SK-N-SH (cell line): ENCODE results near the gene NRDC. TPM values are rescaled to one million over a fixed set of nuclear protein-coding genes. Genes with fewer than 3 reads are reported as not detected.
A peak's percentile ranks its signal among the peaks of the same experiment; 100 is the strongest.

Source experiments
- CTCF ChIA-PET: fragments of 300-600, 350-600 bp; formaldehyde crosslinking; extraction: SDS; loops from one replicate; lab custom pipeline; 2021; lab: Yijun Ruan, JAX
- POLR2A ChIA-PET: fragments of 350-600 bp; sonication (Branson Sonifier 250); formaldehyde crosslinking; extraction: SDS; loops from one replicate; lab custom pipeline; 2020; ENCODE audit warnings: antibody characterized with exemption, inconsistent platforms; lab: Yijun Ruan, JAX
- DNase-seq: peaks from one replicate; pipeline ENCODE4 v3.0.0; 2012
- H2AFZ ChIP-seq: fragments of 200-600 bp; sonication (generic); 2 replicates; pipeline ENCODE4 v1.8.1; 2016; ENCODE audit warnings: antibody characterized with exemption, mild to moderate bottlenecking, low read depth
- H3F3A ChIP-seq: fragments of 200-600 bp; sonication (generic); replicated peaks from 2 replicates; pipeline ENCODE3; 2016; ENCODE audit warnings: antibody characterized with exemption, mild to moderate bottlenecking; ENCODE audit not compliant: insufficient read depth
- H3K27ac ChIP-seq, 2 experiments: fragments of 200-500 bp in 1 of 2; fragments of 200-600 bp in 1 of 2; sonication (Bioruptor generic) in 1 of 2; sonication (generic), shearing (Covaris generic) in 1 of 2; 2 replicates each; pipeline versions ENCODE4 v1.5.1 to v1.6.1; 2014 to 2016; ENCODE audit warnings: low read depth in 2 of 2, inconsistent platforms in 1 of 2, low read length in 1 of 2, mild to moderate bottlenecking in 1 of 2, mixed read lengths in 1 of 2
- H3K27me3 ChIP-seq: fragments of 200-600 bp; sonication (generic), shearing (Covaris generic); 2 replicates; pipeline ENCODE4 v1.6.1; 2016; ENCODE audit warnings: mixed run types; ENCODE audit not compliant: insufficient read depth
- H3K36me3 ChIP-seq, 2 experiments: fragments of 200-500 bp in 1 of 2; fragments of 200-600 bp in 1 of 2; sonication (Bioruptor generic) in 1 of 2; sonication (generic) in 1 of 2; replicated peaks in 1 of 2; 2 replicates each; pipeline versions ENCODE3 to v1.5.1; 2014 to 2016; ENCODE audit warnings: low read length in 1 of 2, mild to moderate bottlenecking in 1 of 2; ENCODE audit not compliant: insufficient read depth in 2 of 2, control insufficient read depth in 1 of 2
- H3K4me1 ChIP-seq, 2 experiments: fragments of 200-500 bp in 1 of 2; fragments of 200-600 bp in 1 of 2; sonication (Bioruptor generic) in 1 of 2; sonication (generic), shearing (Covaris generic) in 1 of 2; 2 replicates each; pipeline versions ENCODE4 v1.5.1 to v1.6.1; 2014 to 2016; ENCODE audit warnings: low read depth in 1 of 2, low read length in 1 of 2, mixed run types in 1 of 2; ENCODE audit not compliant: insufficient read depth in 2 of 2, control insufficient read depth in 1 of 2
- H3K4me2 ChIP-seq: fragments of 200-600 bp; sonication (generic), shearing (Covaris generic); 2 replicates; pipeline ENCODE4 v1.6.1; 2017; ENCODE audit warnings: mixed run types
- H3K4me3 ChIP-seq, 2 experiments: fragments of 200-500 bp in 1 of 2; fragments of 200-600 bp in 1 of 2; sonication (Bioruptor generic) in 1 of 2; sonication (generic), shearing (Covaris generic) in 1 of 2; 2 replicates each; pipeline versions ENCODE4 v1.5.1 to v1.8.1; 2014 to 2016; ENCODE audit warnings: low read depth in 2 of 2, inconsistent platforms in 1 of 2, low read length in 1 of 2, mild to moderate bottlenecking in 1 of 2, mixed read lengths in 1 of 2, moderate library complexity in 1 of 2
- H3K79me2 ChIP-seq: fragments of 200-600 bp; sonication (generic); 2 replicates; pipeline ENCODE4 v1.8.1; 2017; ENCODE audit warnings: mild to moderate bottlenecking; ENCODE audit not compliant: insufficient read depth
- H3K9ac ChIP-seq: fragments of 200-600 bp; sonication (generic); 2 replicates; pipeline ENCODE4 v1.6.1; 2017; ENCODE audit warnings: mixed run types
- H3K9me2 ChIP-seq: fragments of 200-600 bp; sonication (generic); 2 replicates; pipeline ENCODE4 v1.6.1; 2017; ENCODE audit warnings: mixed run types
- H3K9me3 ChIP-seq: fragments of 200-600 bp; sonication (generic); 2 replicates; pipeline ENCODE4 v1.6.1; 2017; ENCODE audit warnings: mixed run types, mild to moderate bottlenecking, moderate library complexity
- H4K20me1 ChIP-seq: fragments of 200-600 bp; sonication (generic); 2 replicates; pipeline ENCODE4 v1.6.1; 2017; ENCODE audit warnings: mild to moderate bottlenecking, mixed run types; ENCODE audit not compliant: insufficient read depth
- EP300 ChIP-seq, 2 experiments: IDR thresholded peaks; 2 replicates each; pipeline versions ENCODE4 v1.4.0 to v1.6.1; 2012; ENCODE audit warnings: borderline replicate concordance in 1 of 2, low read depth in 1 of 2, low read length in 1 of 2
- EZH2phosphoT487 ChIP-seq: fragments of 200-600 bp; sonication (generic); IDR thresholded peaks from 2 replicates; pipeline ENCODE4 v1.6.1; 2017; ENCODE audit warnings: low read depth, mixed run types, mild to moderate bottlenecking, antibody characterized with exemption, moderate library complexity, borderline replicate concordance
- FOSL2 ChIP-seq: IDR thresholded peaks from 2 replicates; pipeline ENCODE4 v1.4.0; 2012; ENCODE audit warnings: low read depth, mild to moderate bottlenecking, moderate library complexity, borderline replicate concordance
- FOXJ3 ChIP-seq: sonication (generic); formaldehyde crosslinking; IDR thresholded peaks from 2 replicates; pipeline ENCODE4 v1.5.1; 2020; ENCODE audit warnings: mild to moderate bottlenecking, missing genetic modification reagents
- FOXM1 ChIP-seq: IDR thresholded peaks from 2 replicates; pipeline ENCODE4 v1.4.0; 2012; ENCODE audit warnings: low read depth, mild to moderate bottlenecking
- GABPA ChIP-seq: IDR thresholded peaks from 2 replicates; pipeline ENCODE4 v1.4.0; 2012; ENCODE audit warnings: low read depth, mild to moderate bottlenecking
- GATA2 ChIP-seq: sonication (generic); formaldehyde crosslinking; IDR thresholded peaks from 2 replicates; pipeline ENCODE4 v1.5.0; 2020; ENCODE audit warnings: mild to moderate bottlenecking, missing genetic modification reagents
- JUND ChIP-seq: IDR thresholded peaks from 2 replicates; pipeline ENCODE4 v1.4.0; 2012
- NFIC ChIP-seq: IDR thresholded peaks from 2 replicates; pipeline ENCODE4 v1.4.0; 2012; ENCODE audit warnings: borderline replicate concordance
- PBX3 ChIP-seq: IDR thresholded peaks from 2 replicates; pipeline ENCODE4; 2012
- RCOR1 ChIP-seq: fragments of 150-350 bp; IDR thresholded peaks from 2 replicates; pipeline ENCODE4 v1.6.1; 2017; ENCODE audit warnings: antibody characterized with exemption, low read length
- RFX5 ChIP-seq: IDR thresholded peaks from 2 replicates; pipeline ENCODE4 v1.6.1; 2012; ENCODE audit warnings: mild to moderate bottlenecking, improper control_type of control experiment, low read length
- RXRA ChIP-seq: IDR thresholded peaks from 2 replicates; pipeline ENCODE4 v1.4.0; 2012; ENCODE audit warnings: low read depth, mild to moderate bottlenecking, borderline replicate concordance
- SIN3A ChIP-seq: IDR thresholded peaks from 2 replicates; pipeline ENCODE4 v1.6.1; 2012; ENCODE audit warnings: low read depth, mild to moderate bottlenecking, low read length, moderate library complexity, borderline replicate concordance
- SMC3 ChIP-seq: IDR thresholded peaks from 2 replicates; pipeline ENCODE4 v1.6.1; 2012; ENCODE audit warnings: low read depth, low read length, improper control_type of control experiment
- TAF1 ChIP-seq: IDR thresholded peaks from 2 replicates; pipeline ENCODE4 v1.6.1; 2012; ENCODE audit warnings: low read depth, mild to moderate bottlenecking, low read length, moderate library complexity, borderline replicate concordance
- TCF12 ChIP-seq: IDR thresholded peaks from 2 replicates; pipeline ENCODE4 v1.4.0; 2012
- TEAD4 ChIP-seq: IDR thresholded peaks from 2 replicates; pipeline ENCODE4 v1.4.0; 2012; ENCODE audit warnings: mild to moderate bottlenecking, borderline replicate concordance; ENCODE audit not compliant: insufficient read depth
- USF1 ChIP-seq: IDR thresholded peaks from 2 replicates; pipeline ENCODE4 v1.4.0; 2012; ENCODE audit warnings: low read depth, borderline replicate concordance
- WGBS: methylation state at CpG from one replicate; pipeline ENCODE4 v1.1.6; 2017; ENCODE audit warnings: low lambda C conversion rate; 5-methylcytosine and 5-hydroxymethylcytosine counted together
- polyA plus RNA-seq, 3 experiments: library from polyadenylated mRNA; depleted of rRNA; stranded (reverse); fragments of >200 nt; gene quantifications; 2 replicates each; pipeline ENCODE4 v1.2.3, GENCODE V29; 2012

NRDC gene
- polyA plus RNA-seq, 1 of the 3 experiments (the other 2 are of a cell fraction) = 84.8 TPM

- WGBS = 27% methylated on average over 1 of the region's 1 CpG
- peaks cover 47% of the 10 kb centered on the region for H3F3A ChIP-seq
- no peak overlapping the region for H3K4me3 ChIP-seq
- H3K9me3 ChIP-seq = no peaks in the 10 kb centered on the region
- H2AFZ ChIP-seq = no peak overlapping the region
- TF ChIP-seq FOXM1 (no peak), RFX5 (no peak), TCF12 (peak; percentile 49), FOXJ3 (no peak), NFIC (peak; percentile 54), TEAD4 (peak; percentile 64; the same call in 1 of the 2 replicates), JUND (no peak; the same call in 1 of the 2 replicates), SIN3A (no peak), PBX3 (peak; percentile 62), FOSL2 (peak; percentile 62; the same call in 1 of the 2 replicates), RCOR1 (no peak), RXRA (0 out of 2 replicates have a peak, but pooled peaks have one; percentile 46), EP300 (IDR thresholded peaks at IDR 0.05; ENCODE audit: borderline replicate concordance in 1 of 2, low read depth in 1 of 2, low read length in 1 of 2) (peak in 1 of 2 experiments; percentile 65; a peak in 1 of 4 replicates)
- peaks cover 0 to 10% of the 10 kb centered on the region in 2 experiments for H3K36me3 ChIP-seq
- H3K27me3 ChIP-seq = no peaks in the 10 kb centered on the region
- DNase-seq = no peak
- ChIA-PET CTCF (interaction anchor here (1.1 to 2.5 kb wide), 3 partner anchors 16 to 85 kb away, joined by 3 to 12 read pairs (median 4); no protein-coding TSS in a partner anchor), POLR2A (no interaction called here)
- no peak overlapping the region for H3K9ac ChIP-seq
- H3K4me2 ChIP-seq = peak overlapping the region; percentile 18; the same call in 1 of the 2 replicates
- peak overlapping the region in 1 of 2 experiments; percentile 69; a peak in 2 of 4 replicates for H3K27ac ChIP-seq
- peaks cover 3 to 57% of the 10 kb centered on the region in 2 experiments; a peak in 2 of 4 replicates for H3K4me1 ChIP-seq
- H4K20me1 ChIP-seq = no peaks in the 10 kb centered on the region
- H3K79me2 ChIP-seq = peaks cover 7% of the 10 kb centered on the region; the same call in 1 of the 2 replicates
- no peaks in the 10 kb centered on the region for H3K9me2 ChIP-seq
Observed at GRCh38 chr1:51924455-51924854, 45.9 kb upstream of the NRDC start.

GRCh38 chr1:51922040-51922439 lies 43.5 kb upstream of the NRDC start:
- Histone ChIP-seq H3K9ac (no peak overlapping the region), H3K27me3 (no peaks in the 10 kb centered on the region), H3K36me3 (peaks cover 0 to 9% of the 10 kb centered on the region in 2 experiments), H3K9me3 (no peaks in the 10 kb centered on the region), H3F3A (peaks cover 39% of the 10 kb centered on the region), H4K20me1 (no peaks in the 10 kb centered on the region), H3K4me1 (peaks cover 3 to 56% of the 10 kb centered on the region in 2 experiments; a peak in 2 of 4 replicates), H3K27ac (peak overlapping the region in 1 of 2 experiments; percentile 23; a peak in 1 of 4 replicates), H3K79me2 (peaks cover 7% of the 10 kb centered on the region; the same call in 1 of the 2 replicates), H3K4me2 (no peak overlapping the region), H3K4me3 (no peak overlapping the region), H3K9me2 (no peaks in the 10 kb centered on the region), H2AFZ (no peak overlapping the region)
- TF ChIP-seq SMC3 (no peak), EZH2phosphoT487 (no peak), GATA2 (CRISPR knock-in tag) (no peak), USF1 (no peak), GABPA (no peak), FOSL2 (no peak), TAF1 (no peak), FOXJ3 (no peak), JUND (no peak)
- POLR2A ChIA-PET = no interaction called here
- CTCF ChIA-PET = no interaction called here
- no peak for DNase-seq
- WGBS = 82% methylated on average over 3 of the region's 3 CpGs
